Forelimb muscle (tissue), 1 donor: ENCODE results near the gene NRARP. TPM values are rescaled to one million over a fixed set of nuclear protein-coding genes. Genes with fewer than 3 reads are reported as not detected.
"Not testable (repeated sequence)": the region's sequence is repeated elsewhere in the genome, so short reads cannot be mapped to it uniquely, and the experiment has no call there.

Experiments
- DNase-seq: peaks from one replicate; pipeline ENCODE4 v3.0.0-alpha.2; 2013; ENCODE audit warnings: low read depth
- polyA plus RNA-seq: library from polyadenylated mRNA; unstranded; fragments of 120-200 nt; gene quantifications from one replicate; pipeline ENCODE4 v1.2.1, GENCODE V29; 2013; ENCODE audit not compliant: insufficient read length

Gene NRARP
- polyA plus RNA-seq, result 3.8 TPM

GRCh38 chr9:137302118-137302448, at the start of gene NRARP:
Gene NRARP, minus strand, starts transcription at chr9:137302271. Its CDS starts 343 bp downstream, at chr9:137301928.
- DNase-seq, result no peak

- DNase-seq, result no peak
Measured at GRCh38 chr9:137350696-137351584, 48.9 kb upstream of the NRARP start.

GRCh38 chr9:137349471-137350033, 47.5 kb upstream of the NRARP start:
- no peak for DNase-seq

GRCh38 chr9:137348769-137349470, 46.8 kb upstream of the NRARP start:
- DNase-seq, result no peak

- no peak for DNase-seq
Measured at GRCh38 chr9:137347928-137348327, 45.9 kb upstream of the NRARP start.

GRCh38 chr9:137342482-137342881, 40.4 kb upstream of the NRARP start:
- no peak for DNase-seq

GRCh38 chr9:137341227-137341626, 39.2 kb upstream of the NRARP start:
- no peak for DNase-seq

GRCh38 chr9:137339908-137340462, 37.9 kb upstream of the NRARP start:
- DNase-seq, result not testable (repeated sequence)

GRCh38 chr9:137339045-137339907, 37.2 kb upstream of the NRARP start:
- DNase-seq, result no peak

GRCh38 chr9:137336735-137337134, 34.7 kb upstream of the NRARP start:
- no peak for DNase-seq

- no peak for DNase-seq
Measured at GRCh38 chr9:137333016-137333671, 31.1 kb upstream of the NRARP start.

- no peak for DNase-seq
Measured at GRCh38 chr9:137331929-137332328, 29.9 kb upstream of the NRARP start.

GRCh38 chr9:137330689-137331088, 28.6 kb upstream of the NRARP start:
- DNase-seq, result no peak

- not testable (repeated sequence) for DNase-seq
Measured at GRCh38 chr9:137329590-137329989, 27.5 kb upstream of the NRARP start.

GRCh38 chr9:137327641-137328550, 25.8 kb upstream of the NRARP start:
- not testable (repeated sequence) for DNase-seq

- no peak for DNase-seq
Measured at GRCh38 chr9:137326445-137327065, 24.5 kb upstream of the NRARP start.

GRCh38 chr9:137325799-137326198, 23.7 kb upstream of the NRARP start:
- DNase-seq, result no peak

- no peak for DNase-seq
Measured at GRCh38 chr9:137325124-137325523, 23.1 kb upstream of the NRARP start.
